HG03354 (cell line): ENCODE data around the gene CNR2.
"Not testable (repeated sequence)": the region's sequence is repeated elsewhere in the genome, so short reads cannot be mapped to it uniquely, and the experiment has no call there.

Experiments
- ATAC-seq: cut with Tn5 transposase; IDR thresholded peaks from one replicate; pipeline ENCODE4 v1.9.1; 2021; ENCODE audit warnings: mild to moderate bottlenecking; ENCODE audit not compliant: unreplicated experiment, poor library complexity, severe bottlenecking

The CNR2 gene

GRCh38 chr1:23895993-23896392 lies 17.2 kb downstream of the CNR2 start:
- no peak for ATAC-seq

GRCh38 chr1:23895082-23895481 lies 18.1 kb downstream of the CNR2 start:
- ATAC-seq: no peak

GRCh38 chr1:23889074-23889473 lies 24.1 kb downstream of the CNR2 start:
- ATAC-seq: peak; percentile 63

GRCh38 chr1:23885222-23885621 lies 27.9 kb downstream of the CNR2 start:
- ATAC-seq: no peak

GRCh38 chr1:23882746-23883145 lies 30.4 kb downstream of the CNR2 start:
- ATAC-seq: no peak

- ATAC-seq: no peak
Measured at GRCh38 chr1:23879809-23880208, 33.4 kb downstream of the CNR2 start.

GRCh38 chr1:23878668-23879067 lies 34.5 kb downstream of the CNR2 start:
- ATAC-seq: no peak

GRCh38 chr1:23875382-23875781 lies 37.8 kb downstream of the CNR2 start:
- ATAC-seq: no peak

- no peak for ATAC-seq
Measured at GRCh38 chr1:23872421-23872820, 40.7 kb downstream of the CNR2 start.

- ATAC-seq: no peak
Measured at GRCh38 chr1:23869051-23869450, 44.1 kb downstream of the CNR2 start.

GRCh38 chr1:23868557-23869016 lies 44.6 kb downstream of the CNR2 start:
- ATAC-seq: peak; percentile 8

- ATAC-seq: peak; percentile 92
Measured at GRCh38 chr1:23867895-23868556, 45.1 kb downstream of the CNR2 start, which contains the start of gene FUCA1. TSS of gene FUCA1 (minus strand) at chr1:23868290. CDS start at chr1:23868286, 4 bp downstream.

- no peak for ATAC-seq
Measured at GRCh38 chr1:23867542-23867894, 45.6 kb downstream of the CNR2 start.

- no peak for ATAC-seq
Measured at GRCh38 chr1:23865543-23865930, 47.6 kb downstream of the CNR2 start.

- no peak for ATAC-seq
Measured at GRCh38 chr1:23864801-23865542, 48.2 kb downstream of the CNR2 start.

- no peak for ATAC-seq
Measured at GRCh38 chr1:23862640-23863039, 50.5 kb downstream of the CNR2 start.

- ATAC-seq: no peak
Measured at GRCh38 chr1:23854568-23854967, 58.6 kb downstream of the CNR2 start.

GRCh38 chr1:23853124-23853523 lies 60.0 kb downstream of the CNR2 start:
- ATAC-seq: not testable (repeated sequence)

GRCh38 chr1:23851406-23851805 lies 61.8 kb downstream of the CNR2 start:
- not testable (repeated sequence) for ATAC-seq

- no peak for ATAC-seq
Measured at GRCh38 chr1:23848673-23849616, 64.2 kb downstream of the CNR2 start.
